Measurements from ENCODE around the gene RIMKLA. TPM values are rescaled to one million over a fixed set of nuclear protein-coding genes. Genes with fewer than 3 reads are reported as not detected.

The RIMKLA gene
- total and polyA plus RNA-seq, 2 of the 13 experiments (the other 11 are each of a cell fraction or from before 2014, with no cell fraction given), result 2.5 to 3.8 TPM

- TF ChIP-seq ARID3A (IDR thresholded peaks at IDR 0.05; ENCODE audit: low read depth, low read length), result no peak
- no peak for TF ChIP-seq ZNF407 (CRISPR knock-in tag; IDR thresholded peaks at IDR 0.05; ENCODE audit: not compliant biosample characterization)
- TF ChIP-seq AKNA (CRISPR knock-in tag; IDR thresholded peaks at IDR 0.05; ENCODE audit: borderline replicate concordance), result no peak
- no peak for TF ChIP-seq RFX1 (IDR thresholded peaks at IDR 0.05)
- no peak for TF ChIP-seq ZNF446 (CRISPR knock-in tag; IDR thresholded peaks at IDR 0.05)
- no peak for TF ChIP-seq ZNF784 (CRISPR knock-in tag; IDR thresholded peaks at IDR 0.05; ENCODE audit: borderline replicate concordance)
- TF ChIP-seq ZNF224 (CRISPR knock-in tag; IDR thresholded peaks at IDR 0.05), result no peak
- TF ChIP-seq ZNF451 (CRISPR knock-in tag; IDR thresholded peaks at IDR 0.05), result no peak
Observed at GRCh38 chr1:42380586-42381279, at the start of gene RIMKLA (continued).

All from HepG2 (cell line).